Endodermal cell (in vitro differentiated cells): Measurements from ENCODE around the gene BGN. TPM values are rescaled to one million over a fixed set of nuclear protein-coding genes. Genes with fewer than 3 reads are reported as not detected.

ENCODE experiments used
- DNase-seq: peaks from one replicate; pipeline ENCODE4 v3.0.0-alpha.2; 2017
- H3K27ac ChIP-seq: 2 replicates; pipeline ENCODE4 v1.5.1; 2013; ENCODE audit warnings: mild to moderate bottlenecking, low read depth, low read length, moderate library complexity
- H3K27me3 ChIP-seq: 2 replicates; pipeline ENCODE4 v1.6.1; 2013; ENCODE audit warnings: mild to moderate bottlenecking, low read length, moderate library complexity; ENCODE audit not compliant: insufficient read depth, control insufficient read depth, poor library complexity, severe bottlenecking
- H3K36me3 ChIP-seq: 2 replicates; pipeline ENCODE4 v1.7.0; 2013; ENCODE audit warnings: mild to moderate bottlenecking, low read length, moderate library complexity; ENCODE audit not compliant: control insufficient read depth, insufficient read depth
- H3K4me1 ChIP-seq: one replicate; pipeline ENCODE4 v1.7.0; 2013; ENCODE audit warnings: low read length; ENCODE audit not compliant: control insufficient read depth, insufficient read depth
- H3K4me3 ChIP-seq: 2 replicates; pipeline ENCODE4 v1.5.1; 2013; ENCODE audit warnings: mild to moderate bottlenecking, low read length, moderate library complexity
- H3K9ac ChIP-seq: 2 replicates; pipeline ENCODE4 v1.6.1; 2013; ENCODE audit warnings: mild to moderate bottlenecking, low read length, moderate library complexity; ENCODE audit not compliant: poor library complexity, severe bottlenecking; ENCODE audit errors: extremely low read depth
- H3K9me3 ChIP-seq: 2 replicates; pipeline ENCODE4 v1.6.1; 2013; ENCODE audit warnings: mild to moderate bottlenecking, low read length, moderate library complexity; ENCODE audit not compliant: control insufficient read depth
- H3K27ac Mint-ChIP-seq: 2 replicates; pipeline ENCODE4 v1.8.0; 2020; ENCODE audit warnings: mixed read lengths
- H3K27me3 Mint-ChIP-seq: 2 replicates; pipeline ENCODE4 v1.8.0; 2021; ENCODE audit warnings: mild to moderate bottlenecking, mixed read lengths; ENCODE audit not compliant: insufficient read depth
- H3K36me3 Mint-ChIP-seq: 2 replicates; pipeline ENCODE4 v1.8.0; 2020; ENCODE audit warnings: low read depth, mixed read lengths
- H3K4me1 Mint-ChIP-seq: 2 replicates; pipeline ENCODE4 v1.8.0; 2020; ENCODE audit warnings: mixed read lengths
- H3K4me3 Mint-ChIP-seq: 2 replicates; pipeline ENCODE4 v1.8.0; 2020; ENCODE audit warnings: mild to moderate bottlenecking, moderate library complexity, mixed read lengths
- H3K9me3 Mint-ChIP-seq: 2 replicates; pipeline ENCODE4 v1.8.0; 2020; ENCODE audit warnings: mild to moderate bottlenecking, mixed read lengths
- CTCF ChIP-seq: fragments of 200-600 bp; sonication (generic); conservative IDR thresholded peaks from 2 replicates; pipeline ENCODE4 v1.5.0; 2021; ENCODE audit warnings: antibody characterized with exemption, mild to moderate bottlenecking
- WGBS, 2 experiments: methylation state at CpG; one replicate each; pipeline versions ENCODE4 v1.1.5 to v1.1.7; 2013; ENCODE audit warnings: missing lambda C conversion rate in 2 of 2, mixed read lengths in 1 of 2; ENCODE audit not compliant: insufficient coverage in 1 of 2, insufficient read length in 1 of 2; 5-methylcytosine and 5-hydroxymethylcytosine counted together
- total RNA-seq, 2 donors: library from RNA; stranded (reverse); fragmentation: NEBNext Ultra II Directional in 1 of 2; extraction: Animal tissue kit (Norgen Biotek cat#: 25700) in 1 of 2; gene quantifications; 2 replicates in 1 of 2; 3 replicates in 1 of 2; pipeline ENCODE4 v1.2.1, GENCODE V29; 2021

Gene BGN
- total RNA-seq, 2 donors from 2014 or later, result 1.2 to 1.6 TPM

- H3K4me1 ChIP-seq, result no peaks in the 10 kb centered on the region
- peaks cover 19% of the 10 kb centered on the region for H3K27me3 Mint-ChIP-seq
- H3K9me3 ChIP-seq, result no peaks in the 10 kb centered on the region
- H3K4me3 ChIP-seq, result no peak overlapping the region
- H3K27me3 ChIP-seq, result peaks cover 9% of the 10 kb centered on the region
- H3K36me3 Mint-ChIP-seq, result no peaks in the 10 kb centered on the region
- no peak overlapping the region for H3K27ac ChIP-seq
- no peak for DNase-seq
- peaks cover 2% of the 10 kb centered on the region for H3K4me1 Mint-ChIP-seq
- no peak overlapping the region for H3K4me3 Mint-ChIP-seq
- no peaks in the 10 kb centered on the region for H3K36me3 ChIP-seq
- H3K9me3 Mint-ChIP-seq, result peaks cover 44% of the 10 kb centered on the region
- TF ChIP-seq CTCF, result no peak
- WGBS, 2 experiments, result 89% methylated on average over 11 of the region's 11 CpGs; no CpG with 5 or more reads in 1 of the 2 experiments
- H3K27ac Mint-ChIP-seq, result no peak overlapping the region
- no peak overlapping the region for H3K9ac ChIP-seq
Measured at GRCh38 chrX:153475751-153476281, 19.0 kb upstream of the BGN start.

- Mint-ChIP-seq H3K4me1 (peaks cover 2% of the 10 kb centered on the region), H3K36me3 (no peaks in the 10 kb centered on the region), H3K9me3 (peaks cover 36% of the 10 kb centered on the region), H3K27ac (no peak overlapping the region), H3K27me3 (peaks cover 19% of the 10 kb centered on the region), H3K4me3 (no peak overlapping the region)
- Histone ChIP-seq H3K4me3 (no peak overlapping the region), H3K9ac (no peak overlapping the region), H3K9me3 (no peaks in the 10 kb centered on the region), H3K36me3 (no peaks in the 10 kb centered on the region), H3K27ac (no peak overlapping the region), H3K27me3 (peaks cover 9% of the 10 kb centered on the region), H3K4me1 (no peaks in the 10 kb centered on the region)
- WGBS, 2 experiments, result 83% methylated on average over 13 of the region's 16 CpGs; no CpG with 5 or more reads in 1 of the 2 experiments
- no peak for TF ChIP-seq CTCF
- no peak for DNase-seq
Measured at GRCh38 chrX:153476666-153477363, 18.0 kb upstream of the BGN start.

GRCh38 chrX:153477364-153477857 is 17.4 kb upstream of the BGN start:
- DNase-seq, result no peak
- H3K4me1 ChIP-seq, result no peaks in the 10 kb centered on the region
- H3K36me3 ChIP-seq, result no peaks in the 10 kb centered on the region
- H3K27me3 Mint-ChIP-seq, result peaks cover 19% of the 10 kb centered on the region
- H3K9me3 Mint-ChIP-seq, result peaks cover 36% of the 10 kb centered on the region
- no peak overlapping the region for H3K27ac Mint-ChIP-seq
- H3K36me3 Mint-ChIP-seq, result no peaks in the 10 kb centered on the region
- no peaks in the 10 kb centered on the region for H3K9me3 ChIP-seq
- peaks cover 2% of the 10 kb centered on the region for H3K4me1 Mint-ChIP-seq
- H3K4me3 Mint-ChIP-seq, result no peak overlapping the region
- H3K4me3 ChIP-seq, result no peak overlapping the region
- peaks cover 9% of the 10 kb centered on the region for H3K27me3 ChIP-seq
- no peak overlapping the region for H3K9ac ChIP-seq
- WGBS, 2 experiments, result 78 to 86% methylated on average over 7 to 11 of the region's 11 CpGs
- H3K27ac ChIP-seq, result no peak overlapping the region
- TF ChIP-seq CTCF, result no peak
